Type B pancreatic cell (in vitro differentiated cells): Measurements from ENCODE around the gene LRRFIP1. TPM values are rescaled to one million over a fixed set of nuclear protein-coding genes. Genes with fewer than 3 reads are reported as not detected.

Source experiments
- DNase-seq: peaks from one replicate; pipeline ENCODE4 v3.0.0; 2021; ENCODE audit warnings: mixed read lengths; ENCODE audit not compliant: unreplicated experiment; ENCODE audit errors: extremely low spot score
- H3K27ac Mint-ChIP-seq: 2 replicates; pipeline ENCODE4 v1.8.0; 2021; ENCODE audit warnings: mild to moderate bottlenecking, mixed read lengths
- H3K27me3 Mint-ChIP-seq: 2 replicates; pipeline ENCODE4 v1.8.0; 2021; ENCODE audit warnings: mixed read lengths
- H3K36me3 Mint-ChIP-seq: 2 replicates; pipeline ENCODE4 v1.8.0; 2021; ENCODE audit warnings: mixed read lengths
- H3K4me1 Mint-ChIP-seq: one replicate; pipeline ENCODE4 v1.8.0; 2021; ENCODE audit warnings: mixed read lengths; ENCODE audit not compliant: unreplicated experiment
- H3K4me3 Mint-ChIP-seq: 2 replicates; pipeline ENCODE4 v1.8.0; 2021; ENCODE audit warnings: mild to moderate bottlenecking, mixed read lengths
- H3K9me3 Mint-ChIP-seq: 2 replicates; pipeline ENCODE4 v1.8.0; 2021; ENCODE audit warnings: mixed read lengths
- total RNA-seq: library from RNA; stranded (reverse); gene quantifications from 2 replicates; pipeline ENCODE4 v1.2.1, GENCODE V29; 2021; ENCODE audit warnings: low replicate concordance
- TF ChIP-seq, protein P1 (sequence below): fragments of 200-600 bp; sonication (generic); conservative IDR thresholded peaks from 2 replicates; pipeline ENCODE4 v1.5.0; 2021; ENCODE audit warnings: antibody characterized with exemption, mild to moderate bottlenecking

LRRFIP1 gene
- total RNA-seq, 1 donor from 2014 or later: 53.8 TPM

GRCh38 chr2:237639052-237639835 is 11.9 kb downstream of the LRRFIP1 start:
- no peaks in the 10 kb centered on the region for H3K27me3 Mint-ChIP-seq
- H3K4me1 Mint-ChIP-seq: no peaks in the 10 kb centered on the region
- no peak overlapping the region for H3K27ac Mint-ChIP-seq
- peaks cover 18% of the 10 kb centered on the region for H3K36me3 Mint-ChIP-seq
- TF ChIP-seq, protein P1, sequence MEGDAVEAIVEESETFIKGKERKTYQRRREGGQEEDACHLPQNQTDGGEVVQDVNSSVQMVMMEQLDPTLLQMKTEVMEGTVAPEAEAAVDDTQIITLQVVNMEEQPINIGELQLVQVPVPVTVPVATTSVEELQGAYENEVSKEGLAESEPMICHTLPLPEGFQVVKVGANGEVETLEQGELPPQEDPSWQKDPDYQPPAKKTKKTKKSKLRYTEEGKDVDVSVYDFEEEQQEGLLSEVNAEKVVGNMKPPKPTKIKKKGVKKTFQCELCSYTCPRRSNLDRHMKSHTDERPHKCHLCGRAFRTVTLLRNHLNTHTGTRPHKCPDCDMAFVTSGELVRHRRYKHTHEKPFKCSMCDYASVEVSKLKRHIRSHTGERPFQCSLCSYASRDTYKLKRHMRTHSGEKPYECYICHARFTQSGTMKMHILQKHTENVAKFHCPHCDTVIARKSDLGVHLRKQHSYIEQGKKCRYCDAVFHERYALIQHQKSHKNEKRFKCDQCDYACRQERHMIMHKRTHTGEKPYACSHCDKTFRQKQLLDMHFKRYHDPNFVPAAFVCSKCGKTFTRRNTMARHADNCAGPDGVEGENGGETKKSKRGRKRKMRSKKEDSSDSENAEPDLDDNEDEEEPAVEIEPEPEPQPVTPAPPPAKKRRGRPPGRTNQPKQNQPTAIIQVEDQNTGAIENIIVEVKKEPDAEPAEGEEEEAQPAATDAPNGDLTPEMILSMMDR: no peak
- DNase-seq: no peak
- no peak overlapping the region for H3K4me3 Mint-ChIP-seq
- H3K9me3 Mint-ChIP-seq: peaks cover 18% of the 10 kb centered on the region

DNA sequence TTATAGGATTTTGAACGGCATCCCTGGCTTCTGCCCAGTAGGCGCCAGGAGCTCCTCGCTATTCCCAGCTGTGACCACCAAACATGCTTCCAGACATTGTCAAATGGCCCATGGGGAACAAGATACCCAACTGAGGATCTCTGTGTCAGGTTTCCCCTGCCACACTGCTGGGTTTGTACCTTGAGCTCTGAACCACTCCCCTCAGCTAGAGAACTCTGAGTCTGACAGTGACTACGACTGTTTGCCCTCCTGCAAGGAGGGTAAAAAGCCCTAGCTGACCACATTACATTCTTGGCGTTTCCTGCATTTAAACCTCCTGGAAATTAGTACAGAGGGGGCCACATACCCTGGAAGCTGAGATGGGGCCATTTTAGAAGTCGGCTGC is 12.4 kb downstream of the LRRFIP1 start:
- no peaks in the 10 kb centered on the region for H3K27me3 Mint-ChIP-seq
- H3K9me3 Mint-ChIP-seq: peaks cover 15% of the 10 kb centered on the region
- peaks cover 15% of the 10 kb centered on the region for H3K36me3 Mint-ChIP-seq
- no peaks in the 10 kb centered on the region for H3K4me1 Mint-ChIP-seq
- no peak for DNase-seq
- TF ChIP-seq, protein P1: no peak
- H3K27ac Mint-ChIP-seq: no peak overlapping the region
- H3K4me3 Mint-ChIP-seq: no peak overlapping the region

GRCh38 chr2:237640493-237640998 is 13.2 kb downstream of the LRRFIP1 start:
- TF ChIP-seq, protein P1: no peak
- Mint-ChIP-seq H3K27ac (no peak overlapping the region), H3K4me3 (no peak overlapping the region), H3K27me3 (no peaks in the 10 kb centered on the region), H3K9me3 (peaks cover 12% of the 10 kb centered on the region), H3K4me1 (no peaks in the 10 kb centered on the region), H3K36me3 (peaks cover 17% of the 10 kb centered on the region)
- no peak for DNase-seq

DNA sequence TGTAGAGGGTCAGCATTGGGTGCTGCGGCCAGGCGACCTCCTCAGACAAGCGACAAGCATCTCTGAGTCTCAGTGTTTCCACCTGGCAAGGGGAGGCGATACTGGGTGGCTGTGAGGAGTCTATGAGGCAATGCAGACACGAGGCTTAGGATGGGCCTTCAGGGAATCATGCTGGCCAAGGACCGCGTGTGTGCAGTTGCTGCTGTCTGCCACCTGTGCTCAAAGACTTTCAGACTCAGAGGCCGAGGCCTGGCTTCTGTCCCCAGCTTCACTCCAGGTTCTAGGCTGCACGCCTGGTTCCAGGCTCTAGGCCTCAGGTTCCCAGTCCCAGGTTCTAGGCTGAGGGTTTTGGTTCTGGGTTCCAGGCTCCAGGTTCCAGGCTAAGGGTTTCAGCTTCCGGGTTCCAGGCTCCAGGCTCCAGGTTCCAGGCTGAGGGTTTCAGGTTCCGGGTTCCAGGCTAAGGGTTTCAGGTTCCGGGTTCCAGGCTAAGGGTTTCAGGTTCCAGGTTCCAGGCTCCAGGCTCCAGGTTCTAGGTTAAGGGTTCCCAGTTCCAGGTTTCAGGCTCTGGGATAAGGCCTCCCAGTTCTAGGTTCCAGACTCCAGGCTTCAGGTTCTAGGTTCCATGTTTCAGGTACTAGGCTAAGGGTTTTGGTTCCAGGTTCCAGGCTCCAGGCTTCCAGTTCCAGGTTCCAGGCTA is 14.8 kb downstream of the LRRFIP1 start:
- H3K9me3 Mint-ChIP-seq: peaks cover 7% of the 10 kb centered on the region
- no peak overlapping the region for H3K27ac Mint-ChIP-seq
- TF ChIP-seq, protein P1: no peak
- H3K27me3 Mint-ChIP-seq: no peaks in the 10 kb centered on the region
- H3K36me3 Mint-ChIP-seq: peaks cover 14% of the 10 kb centered on the region
- H3K4me1 Mint-ChIP-seq: no peaks in the 10 kb centered on the region
- no peak overlapping the region for H3K4me3 Mint-ChIP-seq
- no peak for DNase-seq

- Mint-ChIP-seq H3K4me1 (no peaks in the 10 kb centered on the region), H3K4me3 (no peak overlapping the region), H3K36me3 (peaks cover 14% of the 10 kb centered on the region), H3K27ac (no peak overlapping the region), H3K9me3 (peaks cover 7% of the 10 kb centered on the region), H3K27me3 (no peaks in the 10 kb centered on the region)
- no peak for DNase-seq
- TF ChIP-seq, protein P1: no peak
These were observed 15.7 kb downstream of the LRRFIP1 start for GRCh38 chr2:237643066-237643465.
